H1 (cell line): ENCODE results near the gene CHD2. TPM values are rescaled to one million over a fixed set of nuclear protein-coding genes. Genes with fewer than 3 reads are reported as not detected.

Source experiments
- CTCF ChIA-PET: fragments of 300-600 bp; sonication (Branson Sonifier 250); formaldehyde crosslinking; loops from one replicate; lab custom pipeline; 2021; ENCODE audit not compliant: partially characterized antibody; lab: Charles Lee
- POLR2A ChIA-PET: fragments of 300-600 bp; sonication (Branson Sonifier 250); formaldehyde crosslinking; loops from one replicate; lab custom pipeline; 2021; ENCODE audit warnings: inconsistent platforms; ENCODE audit not compliant: partially characterized antibody; lab: Charles Lee
- DNase-seq, 2 experiments: peaks; one replicate each; pipeline versions ENCODE4 v3.0.0 to v3.0.0-alpha.2; 2010 to 2022; ENCODE audit warnings: low spot score in 2 of 2, low read depth in 1 of 2, mixed read lengths in 1 of 2
- FAIRE-seq: peaks from 2 replicates; lab custom pipeline; 2011; peaks lifted over from hg19 to GRCh38; lab: Jason Lieb, UNC
- H2AFZ ChIP-seq: 2 replicates; pipeline ENCODE4 v1.8.1; 2012; ENCODE audit warnings: low read length, inconsistent platforms
- H2AK5ac ChIP-seq: 2 replicates; pipeline ENCODE4 v1.6.1; 2013; ENCODE audit warnings: low read depth, low read length
- H2BK120ac ChIP-seq: replicated peaks from 2 replicates; pipeline ENCODE3; 2013; ENCODE audit warnings: low read depth, low read length, inconsistent platforms
- H2BK12ac ChIP-seq: 2 replicates; pipeline ENCODE4 v1.6.1; 2013; ENCODE audit warnings: low read depth, low read length
- H2BK15ac ChIP-seq: 2 replicates; pipeline ENCODE4 v1.6.1; 2013; ENCODE audit warnings: low read length
- H2BK20ac ChIP-seq: 2 replicates; pipeline ENCODE4 v1.6.1; 2013; ENCODE audit warnings: low read length
- H2BK5ac ChIP-seq: 2 replicates; pipeline ENCODE4 v1.6.1; 2013; ENCODE audit warnings: low read depth, low read length
- H3K14ac ChIP-seq: 2 replicates; pipeline ENCODE4 v1.6.1; 2013; ENCODE audit warnings: inconsistent platforms; ENCODE audit not compliant: insufficient read length
- H3K18ac ChIP-seq: 2 replicates; pipeline ENCODE4 v1.6.1; 2013; ENCODE audit warnings: low read length; ENCODE audit errors: extremely low read depth
- H3K23ac ChIP-seq: 2 replicates; pipeline ENCODE4 v1.6.1; 2013; ENCODE audit warnings: inconsistent platforms; ENCODE audit not compliant: insufficient read length
- H3K23me2 ChIP-seq: 2 replicates; pipeline ENCODE4 v1.6.1; 2013; ENCODE audit warnings: low read depth, low read length
- H3K27ac ChIP-seq: 2 replicates; pipeline ENCODE4 v1.6.1; 2011; ENCODE audit warnings: low read depth, low read length, inconsistent platforms
- H3K27me3 ChIP-seq, 4 experiments: replicated peaks in 1 of 4; 1 replicate in 1 of 4; 2 replicates in 3 of 4; pipeline versions ENCODE4 v1.6.1 to v1.8.1; 2011 to 2013; ENCODE audit warnings: low read length in 3 of 4, mild to moderate bottlenecking in 3 of 4, inconsistent platforms in 2 of 4, mixed read lengths in 2 of 4, moderate library complexity in 1 of 4; ENCODE audit not compliant: control insufficient read depth in 3 of 4, insufficient read depth in 3 of 4; ENCODE audit errors: extremely low read depth in 1 of 4
- H3K36me3 ChIP-seq, 4 experiments: 2 replicates each; pipeline versions ENCODE4 v1.6.1 to v1.8.1; 2011 to 2013; ENCODE audit warnings: mild to moderate bottlenecking in 4 of 4, low read length in 3 of 4, moderate library complexity in 2 of 4, control low read depth in 1 of 4, inconsistent platforms in 1 of 4; ENCODE audit not compliant: insufficient read depth in 4 of 4, control insufficient read depth in 2 of 4
- H3K4ac ChIP-seq: replicated peaks from 2 replicates; pipeline ENCODE3; 2013; ENCODE audit warnings: low read length, low read depth, mixed read lengths, inconsistent platforms; ENCODE audit not compliant: insufficient read length
- H3K4me1 ChIP-seq, 4 experiments: replicated peaks in 1 of 4; 1 replicate in 1 of 4; 2 replicates in 3 of 4; pipeline versions ENCODE4 v1.6.1 to v1.8.1; 2011 to 2013; ENCODE audit warnings: low read length in 3 of 4, inconsistent platforms in 2 of 4, mixed read lengths in 1 of 4; ENCODE audit not compliant: insufficient read depth in 4 of 4, control insufficient read depth in 3 of 4
- H3K4me2 ChIP-seq, 2 experiments: 2 replicates each; pipeline versions ENCODE4 v1.6.1 to v1.8.1; 2011 to 2013; ENCODE audit warnings: low read depth in 2 of 2, low read length in 2 of 2, control low read depth in 1 of 2, inconsistent platforms in 1 of 2, mild to moderate bottlenecking in 1 of 2; ENCODE audit not compliant: insufficient read depth in 1 of 2
- H3K4me3 ChIP-seq, 4 experiments: fragments of 200-600, 300-600 bp in 1 of 4; sonication (generic), shearing (Covaris generic), sonication (Bioruptor Twin) in 1 of 4; 2 replicates each; pipeline versions ENCODE4 v1.5.1 to v1.8.1; 2011 to 2016; ENCODE audit warnings: low read length in 4 of 4, low read depth in 3 of 4, control low read depth in 2 of 4, inconsistent platforms in 2 of 4, mild to moderate bottlenecking in 2 of 4, mixed read lengths in 1 of 4, moderate library complexity in 1 of 4; ENCODE audit not compliant: insufficient read depth in 2 of 4; ENCODE audit errors: extremely low read depth in 1 of 4
- H3K56ac ChIP-seq: replicated peaks from 2 replicates; pipeline ENCODE3; 2013; ENCODE audit warnings: low read depth, mild to moderate bottlenecking, mixed read lengths, low read length, inconsistent platforms; ENCODE audit not compliant: insufficient read length
- H3K79me1 ChIP-seq: 2 replicates; pipeline ENCODE4 v1.6.1; 2013; ENCODE audit warnings: low read depth, low read length, control low read depth
- H3K79me2 ChIP-seq, 2 experiments: 2 replicates each; pipeline versions ENCODE4 v1.6.1 to v1.8.1; 2012 to 2013; ENCODE audit warnings: low read length in 2 of 2, mild to moderate bottlenecking in 2 of 2, inconsistent platforms in 1 of 2; ENCODE audit not compliant: insufficient read depth in 2 of 2, control insufficient read depth in 1 of 2
- H3K9ac ChIP-seq, 4 experiments: replicated peaks in 1 of 4; 1 replicate in 1 of 4; 2 replicates in 3 of 4; pipeline versions ENCODE4 v1.6.1 to v1.8.1; 2011 to 2013; ENCODE audit warnings: low read depth in 3 of 4, low read length in 3 of 4, control low read depth in 2 of 4, mild to moderate bottlenecking in 2 of 4, moderate library complexity in 2 of 4, inconsistent platforms in 1 of 4; ENCODE audit errors: extremely low read depth in 1 of 4
- H3K9me3 ChIP-seq, 2 experiments: 2 replicates each; pipeline versions ENCODE4 v1.6.1 to v1.8.1; 2012 to 2013; ENCODE audit warnings: mild to moderate bottlenecking in 2 of 2, moderate library complexity in 2 of 2, control low read depth in 1 of 2, inconsistent platforms in 1 of 2, low read depth in 1 of 2, low read length in 1 of 2, mixed read lengths in 1 of 2; ENCODE audit not compliant: insufficient read depth in 2 of 2
- H4K20me1 ChIP-seq, 2 experiments: replicated peaks in 1 of 2; 2 replicates each; pipeline versions ENCODE3 to v1.8.1; 2011 to 2013; ENCODE audit warnings: inconsistent platforms in 2 of 2, low read length in 2 of 2, mild to moderate bottlenecking in 1 of 2; ENCODE audit not compliant: insufficient read depth in 2 of 2, control insufficient read depth in 1 of 2
- H4K5ac ChIP-seq: 2 replicates; pipeline ENCODE4 v1.6.1; 2013; ENCODE audit warnings: low read length, low read depth, mixed read lengths, inconsistent platforms; ENCODE audit not compliant: insufficient read length
- H4K8ac ChIP-seq: 2 replicates; pipeline ENCODE4 v1.8.0; 2013; ENCODE audit warnings: mild to moderate bottlenecking, moderate library complexity, low read length, inconsistent platforms; ENCODE audit not compliant: insufficient read depth; ENCODE audit errors: extremely low read depth
- H4K91ac ChIP-seq: replicated peaks from 2 replicates; pipeline ENCODE3; 2013; ENCODE audit warnings: low read length, mixed read lengths, inconsistent platforms; ENCODE audit not compliant: insufficient read length
- ASH2L ChIP-seq: fragments of 200-600, 300-600 bp; sonication (generic); IDR thresholded peaks from one replicate; pipeline ENCODE4 v1.7.1; 2017; ENCODE audit warnings: low read length
- BCL11A ChIP-seq, 2 experiments: IDR thresholded peaks; one replicate each; pipeline ENCODE4 v1.6.1; 2011; ENCODE audit warnings: low read depth in 2 of 2, low read length in 2 of 2, mild to moderate bottlenecking in 2 of 2
- GABPA ChIP-seq: IDR thresholded peaks from 2 replicates; pipeline ENCODE4 v1.6.1; 2011; ENCODE audit warnings: mild to moderate bottlenecking, low read length, moderate library complexity, borderline replicate concordance; ENCODE audit not compliant: insufficient read depth
- GTF2F1 ChIP-seq: IDR thresholded peaks from 2 replicates; pipeline ENCODE4 v1.6.1; 2012; ENCODE audit warnings: low read depth, low read length, improper control_type of control experiment, borderline replicate concordance
- HDAC2 ChIP-seq, 2 experiments: fragments of 300-600 bp in 1 of 2; sonication (generic) in 1 of 2; IDR thresholded peaks; 2 replicates each; pipeline ENCODE4 v1.6.1; 2011 to 2012; ENCODE audit warnings: low read depth in 2 of 2, low read length in 2 of 2, mild to moderate bottlenecking in 2 of 2, moderate library complexity in 2 of 2, borderline replicate concordance in 1 of 2, inconsistent platforms in 1 of 2
- POLR2AphosphoS5 ChIP-seq: IDR thresholded peaks from 2 replicates; pipeline ENCODE4 v1.6.1; 2011; ENCODE audit warnings: low read depth, low read length
- RAD21 ChIP-seq, 2 experiments: IDR thresholded peaks in 1 of 2; conservative IDR thresholded peaks in 1 of 2; 2 replicates each; pipeline ENCODE4 v1.6.1; 2011; ENCODE audit warnings: low read depth in 2 of 2, low read length in 2 of 2, improper control_type of control experiment in 1 of 2, inconsistent platforms in 1 of 2, mild to moderate bottlenecking in 1 of 2, moderate library complexity in 1 of 2
- RXRA ChIP-seq: IDR thresholded peaks from 2 replicates; pipeline ENCODE4 v1.6.1; 2011; ENCODE audit warnings: low read depth, mild to moderate bottlenecking, low read length, moderate library complexity; ENCODE audit not compliant: insufficient read depth
- SUZ12 ChIP-seq: fragments of 200-600 bp; sonication (generic); IDR thresholded peaks from 2 replicates; pipeline ENCODE4 v1.6.1; 2012; ENCODE audit warnings: mild to moderate bottlenecking, inconsistent platforms, low read length, moderate library complexity, mixed read lengths
- TAF7 ChIP-seq: optimal IDR thresholded peaks from 2 replicates; pipeline ENCODE3; 2011; ENCODE audit warnings: low read depth, mild to moderate bottlenecking, inconsistent platforms, low read length, moderate library complexity, borderline replicate concordance
- TEAD4 ChIP-seq: IDR thresholded peaks from 2 replicates; pipeline ENCODE4 v1.6.1; 2012; ENCODE audit warnings: low read depth, low read length, inconsistent platforms, mixed read lengths
- WGBS, 2 experiments: shearing (Covaris generic) in 1 of 2; methylation state at CpG; one replicate each; pipeline versions ENCODE4 v1.1.6 to v1.1.7; 2013 to 2015; ENCODE audit warnings: low lambda C conversion rate in 2 of 2, mixed read lengths in 2 of 2, inconsistent platforms in 1 of 2, low coverage in 1 of 2, missing lambda C conversion rate in 1 of 2; ENCODE audit not compliant: insufficient replicate concordance in 2 of 2, insufficient coverage in 1 of 2, insufficient read length in 1 of 2; ENCODE audit errors: extremely low coverage in 1 of 2, missing lambda C conversion rate in 1 of 2; 5-methylcytosine and 5-hydroxymethylcytosine counted together
- polyA plus RNA-seq, 7 experiments: library from polyadenylated mRNA; depleted of rRNA in 3 of 7; stranded (reverse) in 5 of 7; unstranded in 2 of 7; fragments of >200 nt in 5 of 7; fragments of 200-250 nt in 2 of 7; gene quantifications; 1 replicate in 5 of 7; 2 replicates in 1 of 7; 4 replicates in 1 of 7; pipeline versions ENCODE4 v1.2.1 to v1.2.3, GENCODE V29; 2011 to 2013; ENCODE audit warnings: missing spikeins in 2 of 7, mixed read lengths in 2 of 7
- total RNA-seq: library from RNA; stranded (reverse); fragmentation: NEBNext Ultra II Directional; extraction: Animal tissue kit (Norgen Biotek cat#: 25700); gene quantifications from 2 replicates; pipeline ENCODE4 v1.2.1, GENCODE V29; 2021
- TF ChIP-seq, protein P1 (sequence below): IDR thresholded peaks from 2 replicates; pipeline ENCODE4 v1.6.1; 2012; ENCODE audit warnings: inconsistent platforms

The CHD2 gene
- total and polyA plus RNA-seq, 2 of the 8 experiments (the other 6 are each of a cell fraction or from before 2014, with no cell fraction given) = 28.8 to 70.0 TPM

DNA sequence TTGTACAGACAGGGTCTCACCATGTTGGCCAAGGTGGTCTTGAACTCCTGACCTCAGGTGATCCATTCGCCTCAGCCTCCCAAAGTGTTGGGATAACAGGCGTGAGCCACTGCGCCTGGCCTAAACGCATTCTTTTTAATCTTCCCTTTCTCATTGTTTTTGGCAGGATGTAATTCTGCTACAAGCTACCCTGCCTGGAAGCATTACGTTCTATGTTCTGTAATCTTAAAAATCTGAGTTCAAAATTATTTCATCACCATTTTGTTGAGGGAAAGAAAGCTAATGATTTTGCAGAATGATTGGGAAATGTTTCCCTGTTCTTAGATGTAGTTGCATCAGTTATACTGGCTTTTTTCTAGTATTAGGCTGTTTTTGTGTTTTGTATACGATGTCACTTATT, 117.4 kb downstream of the CHD2 start:
- Histone ChIP-seq H3K79me1 (peaks cover 5% of the 10 kb centered on the region; the same call in 1 of the 2 replicates), H2BK15ac (no peak overlapping the region), H3K56ac (no peak overlapping the region), H2BK12ac (no peak overlapping the region), H3K36me3 (peaks cover 65 to 97% (median 85%) of the 10 kb centered on the region in 4 experiments), H3K79me2 (peaks cover 0 to 5% of the 10 kb centered on the region in 2 experiments; a peak in 1 of 4 replicates), H3K18ac (no peak overlapping the region), H2BK20ac (no peak overlapping the region), H2BK120ac (no peak overlapping the region), H3K23me2 (no peaks in the 10 kb centered on the region), H3K4ac (no peak overlapping the region), H4K91ac (no peak overlapping the region), H2AK5ac (no peak overlapping the region), H4K20me1 (peaks cover 0 to 9% of the 10 kb centered on the region in 2 experiments), H4K8ac (no peak overlapping the region), H3K27ac (no peak overlapping the region), H3K23ac (no peak overlapping the region), H3K4me2 (no peak overlapping the region), H3K9me3 (no peaks in the 10 kb centered on the region), H3K27me3 (no peaks in the 10 kb centered on the region), H3K9ac (no peak overlapping the region), H2AFZ (no peak overlapping the region), H2BK5ac (no peak overlapping the region), H4K5ac (no peak overlapping the region), H3K14ac (no peak overlapping the region), H3K4me3 (no peak overlapping the region), H3K4me1 (no peaks in the 10 kb centered on the region)
- CTCF ChIA-PET = interaction anchor here (0.6 to 5.2 kb wide), 14 partner anchors 9 to 1102 kb away, joined by 3 to 38 read pairs (median 3); no protein-coding TSS in a partner anchor
- DNase-seq = no peak
- 97% methylated on average over 6 of the region's 6 CpGs; no CpG with 5 or more reads in 1 of the 2 experiments for WGBS, 2 experiments
- POLR2A ChIA-PET = no interaction called here
- no peak for FAIRE-seq
- TF ChIP-seq SUZ12 (no peak), POLR2AphosphoS5 (no peak), GABPA (no peak), TAF7 (no peak), RAD21 (IDR thresholded peaks at IDR 0.05 in 1 of 2, conservative IDR thresholded peaks at IDR 0.05 in 1 of 2; ENCODE audit: low read depth in 2 of 2, low read length in 2 of 2) (no peak), TEAD4 (no peak), ASH2L (no peak), GTF2F1 (no peak), HDAC2 (IDR thresholded peaks at IDR 0.05; ENCODE audit: borderline replicate concordance in 1 of 2, low read depth in 2 of 2, low read length in 2 of 2) (no peak), RXRA (no peak), BCL11A (IDR thresholded peaks at IDR 0.05; ENCODE audit: low read depth in 2 of 2, low read length in 2 of 2) (no peak)
- TF ChIP-seq, protein P1, sequence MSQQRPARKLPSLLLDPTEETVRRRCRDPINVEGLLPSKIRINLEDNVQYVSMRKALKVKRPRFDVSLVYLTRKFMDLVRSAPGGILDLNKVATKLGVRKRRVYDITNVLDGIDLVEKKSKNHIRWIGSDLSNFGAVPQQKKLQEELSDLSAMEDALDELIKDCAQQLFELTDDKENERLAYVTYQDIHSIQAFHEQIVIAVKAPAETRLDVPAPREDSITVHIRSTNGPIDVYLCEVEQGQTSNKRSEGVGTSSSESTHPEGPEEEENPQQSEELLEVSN = no peak
